Panc1 (cell line): Measurements from ENCODE around the gene UGT1A6. TPM values are rescaled to one million over a fixed set of nuclear protein-coding genes. Genes with fewer than 3 reads are reported as not detected.
"Not testable (repeated sequence)": the region's sequence is repeated elsewhere in the genome, so short reads cannot be mapped to it uniquely, and the experiment has no call there.

Experiments
- ATAC-seq: fragments of 200-7000 bp; cut with Tn5 transposase; 2 replicates; pipeline ENCODE4 v1.9.1; 2020; ENCODE audit warnings: mild to moderate bottlenecking, moderate library complexity
- BruUV-seq: library from RNA; stranded (reverse); fragments of 400-500 nt; replicated peaks from 2 replicates; lab custom pipeline; 2021; lab: Mats Ljungman, UMichigan
- CTCF ChIA-PET: fragments of 300-600 bp; sonication (Branson Sonifier 250); formaldehyde crosslinking; loops from one replicate; lab custom pipeline; 2022; ENCODE audit warnings: antibody characterized with exemption; lab: Charles Lee
- POLR2A ChIA-PET: fragments of 300-600 bp; sonication (Branson Sonifier 250); formaldehyde crosslinking; loops from one replicate; lab custom pipeline; 2022; ENCODE audit warnings: antibody characterized with exemption; lab: Charles Lee
- DNase-seq: peaks from one replicate; pipeline ENCODE4 v3.0.0-alpha.2; 2010; ENCODE audit warnings: low read depth, low spot score
- H3K27ac ChIP-seq: 2 replicates; pipeline ENCODE4 v1.5.1; 2011; ENCODE audit warnings: mild to moderate bottlenecking, low read length, inconsistent platforms
- H3K27me3 ChIP-seq: fragments of 200-500 bp; sonication (Bioruptor generic); 2 replicates; pipeline ENCODE4 v1.6.0; 2014; ENCODE audit warnings: low read length, inconsistent platforms; ENCODE audit not compliant: control insufficient read depth, insufficient read depth
- H3K36me3 ChIP-seq: fragments of 200-500 bp; sonication (Bioruptor generic); 2 replicates; pipeline ENCODE4 v1.5.1; 2014; ENCODE audit warnings: inconsistent platforms, mild to moderate bottlenecking, low read length, moderate library complexity; ENCODE audit not compliant: control insufficient read depth, insufficient read depth
- H3K4me1 ChIP-seq: 2 replicates; pipeline ENCODE4 v1.5.1; 2011; ENCODE audit warnings: inconsistent platforms, mild to moderate bottlenecking, low read length, moderate library complexity; ENCODE audit not compliant: control insufficient read depth, insufficient read depth
- H3K4me3 ChIP-seq, 2 experiments: 2 replicates each; pipeline ENCODE4 v1.5.1; 2011 to 2012; ENCODE audit warnings: low read depth in 2 of 2, low read length in 2 of 2, mild to moderate bottlenecking in 2 of 2, inconsistent platforms in 1 of 2, moderate library complexity in 1 of 2
- H3K9me3 ChIP-seq: fragments of 200-500 bp; sonication (Bioruptor generic); 2 replicates; pipeline ENCODE4 v1.5.1; 2014; ENCODE audit warnings: low read depth, mild to moderate bottlenecking, inconsistent platforms, low read length, moderate library complexity; ENCODE audit not compliant: control insufficient read depth, insufficient read depth
- CTCF ChIP-seq: fragments of 450-650 bp; IDR thresholded peaks from 2 replicates; pipeline ENCODE4 v1.5.1; 2017; ENCODE audit warnings: mild to moderate bottlenecking
- POLR2AphosphoS5 ChIP-seq: IDR thresholded peaks from 2 replicates; pipeline ENCODE4 v1.6.1; 2012; ENCODE audit warnings: mild to moderate bottlenecking, low read depth, low read length, moderate library complexity
- REST ChIP-seq, 2 experiments: IDR thresholded peaks; 2 replicates each; pipeline ENCODE4 v1.6.1; 2011 to 2012; ENCODE audit warnings: low read depth in 2 of 2, control low read depth in 1 of 2, low read length in 1 of 2, mild to moderate bottlenecking in 1 of 2, moderate library complexity in 1 of 2; ENCODE audit not compliant: insufficient read depth in 1 of 2
- SIN3A ChIP-seq: IDR thresholded peaks from 2 replicates; pipeline ENCODE4 v1.6.1; 2012; ENCODE audit warnings: low read depth, mild to moderate bottlenecking, low read length, moderate library complexity, borderline replicate concordance; ENCODE audit not compliant: insufficient read depth
- TCF7L2 ChIP-seq: IDR thresholded peaks from 2 replicates; pipeline ENCODE4 v1.6.1; 2011; ENCODE audit warnings: mild to moderate bottlenecking, low read depth, low read length, inconsistent platforms
- in situ Hi-C: cut with HindIII; loops from 2 replicates; pipeline ENCODE4 v1.10.0; 2016; ENCODE audit warnings: low sequenced_read_pairs, low pct_unique_long_range_greater_than_20kb
- intact Hi-C: fragments of 100-400 bp; cut with micrococcal nuclease; formaldehyde crosslinking; loops from one replicate; pipeline ENCODE4 v1.10.0; 2022; ENCODE audit not compliant: unreplicated experiment
- total RNA-seq: library from RNA; stranded (reverse); gene quantifications from one replicate; pipeline ENCODE4 v1.2.1, GENCODE V29; 2021; ENCODE audit not compliant: unreplicated experiment

Gene UGT1A6
- total RNA-seq, 1 experiment from 2014 or later = not detected

GRCh38 chr2:233751212-233752009 lies 58.7 kb downstream of the UGT1A6 start:
- H3K27ac ChIP-seq, in situ Hi-C loops: not testable (repeated sequence)

GRCh38 chr2:233754872-233755611 lies 62.4 kb downstream of the UGT1A6 start:
- no TSS peak for BruUV-seq
- Histone ChIP-seq H3K9me3 (no peaks in the 10 kb centered on the region), H3K4me1 (no peaks in the 10 kb centered on the region), H3K36me3 (no peaks in the 10 kb centered on the region), H3K27ac (no peak overlapping the region), H3K27me3 (no peaks in the 10 kb centered on the region), H3K4me3 (no peak overlapping the region)
- POLR2A ChIA-PET = no interaction called here
- ATAC-seq (no peak), DNase-seq (no peak)
- in situ Hi-C loops = no loop called here
- CTCF ChIA-PET = no interaction called here
- intact Hi-C loops = no loop called here
- TF ChIP-seq SIN3A (no peak), CTCF (no peak), POLR2AphosphoS5 (no peak), TCF7L2 (no peak), REST (IDR thresholded peaks at IDR 0.05; ENCODE audit: insufficient read depth in 1 of 2, low read depth in 2 of 2, low read length in 1 of 2) (no peak)

More at GRCh38 chr2:233751212-233752009, 58.7 kb downstream of the UGT1A6 start:
- H3K4me3 ChIP-seq, H3K36me3 ChIP-seq, intact Hi-C loops, H3K4me1 ChIP-seq, CTCF ChIA-PET, BruUV-seq, H3K27me3 ChIP-seq, POLR2A ChIA-PET, ATAC-seq, DNase-seq, H3K9me3 ChIP-seq: not testable (repeated sequence)
